Measurements from ENCODE around the gene RPS15. TPM values are rescaled to one million over a fixed set of nuclear protein-coding genes. Genes with fewer than 3 reads are reported as not detected.
A peak's percentile ranks its signal among the peaks of the same experiment; 100 is the strongest.

The RPS15 gene
- total RNA-seq, 1 experiment from 2014 or later: 2,021 TPM

DNA sequence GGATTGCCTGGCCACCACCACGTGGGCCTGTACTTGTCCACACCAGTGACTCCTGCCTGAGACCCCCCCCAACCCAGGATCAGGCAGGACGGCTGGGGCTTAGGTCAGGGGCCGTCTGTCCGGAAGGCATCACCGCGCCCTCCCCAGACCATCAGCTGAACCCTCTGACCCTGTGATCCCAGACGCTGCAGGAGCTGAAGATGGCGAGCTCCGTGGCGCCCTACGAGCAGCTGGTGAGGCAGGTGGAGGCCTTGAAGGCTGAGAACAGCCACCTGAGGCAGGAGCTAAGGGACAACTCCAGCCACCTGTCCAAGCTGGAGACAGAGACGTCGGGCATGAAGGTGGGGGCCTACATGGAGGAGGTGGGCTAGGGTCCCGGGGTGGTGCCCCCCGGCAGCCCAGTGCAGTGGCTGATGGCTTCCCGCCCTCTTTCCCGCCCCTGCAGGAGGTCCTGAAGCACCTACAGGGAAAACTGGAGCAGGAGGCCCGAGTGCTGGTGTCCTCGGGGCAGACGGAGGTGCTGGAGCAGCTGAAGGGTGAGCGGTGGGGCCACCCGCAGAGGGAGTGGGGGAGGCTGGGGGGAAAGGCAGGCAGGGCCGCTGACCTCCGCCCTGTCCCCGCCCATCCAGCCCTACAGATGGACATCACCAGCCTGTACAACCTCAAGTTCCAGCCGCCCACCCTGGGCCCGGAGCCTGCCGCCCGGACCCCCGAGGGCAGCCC is 14.8 kb downstream of the RPS15 start:
- no peak for DNase-seq (ENCODE audit: low read depth)

GRCh38 chr19:1453525-1454364 is 15.5 kb downstream of the RPS15 start:
- DNase-seq (ENCODE audit: low read depth): peak; percentile 70

GRCh38 chr19:1455002-1455335 is 16.8 kb downstream of the RPS15 start:
- no peak for DNase-seq (ENCODE audit: low read depth)

- DNase-seq (ENCODE audit: low read depth): peak; percentile 39
Measured at GRCh38 chr19:1455336-1456120, 17.3 kb downstream of the RPS15 start.

- no peak for DNase-seq (ENCODE audit: low read depth)
Measured at GRCh38 chr19:1456121-1456900, 18.1 kb downstream of the RPS15 start.

- DNase-seq (ENCODE audit: low read depth): no peak
Measured at GRCh38 chr19:1457031-1457739, 19.0 kb downstream of the RPS15 start.

- DNase-seq (ENCODE audit: low read depth): no peak
Measured at GRCh38 chr19:1457892-1458291, 19.7 kb downstream of the RPS15 start.

DNA sequence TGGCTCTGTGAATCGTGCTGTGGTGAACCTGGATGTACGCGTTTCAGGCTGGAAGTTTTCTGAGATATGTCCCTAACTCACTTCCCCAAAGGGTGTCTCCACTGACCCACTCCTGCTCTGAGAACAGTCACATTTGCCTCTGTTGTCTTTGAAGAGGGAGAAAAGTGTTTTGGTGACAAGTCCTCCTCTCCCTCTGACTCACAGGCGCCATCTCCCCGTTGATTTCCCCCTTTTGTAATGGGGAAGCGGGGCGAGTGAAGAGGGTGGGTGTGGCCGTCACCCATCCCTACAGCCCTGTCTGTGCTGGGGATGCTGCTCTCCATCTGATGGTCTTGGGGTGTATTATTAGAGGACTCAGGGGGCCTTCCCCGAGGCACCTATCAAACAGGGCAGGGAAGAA is 21.3 kb downstream of the RPS15 start:
- peak; percentile 36 for DNase-seq (ENCODE audit: low read depth)

DNA sequence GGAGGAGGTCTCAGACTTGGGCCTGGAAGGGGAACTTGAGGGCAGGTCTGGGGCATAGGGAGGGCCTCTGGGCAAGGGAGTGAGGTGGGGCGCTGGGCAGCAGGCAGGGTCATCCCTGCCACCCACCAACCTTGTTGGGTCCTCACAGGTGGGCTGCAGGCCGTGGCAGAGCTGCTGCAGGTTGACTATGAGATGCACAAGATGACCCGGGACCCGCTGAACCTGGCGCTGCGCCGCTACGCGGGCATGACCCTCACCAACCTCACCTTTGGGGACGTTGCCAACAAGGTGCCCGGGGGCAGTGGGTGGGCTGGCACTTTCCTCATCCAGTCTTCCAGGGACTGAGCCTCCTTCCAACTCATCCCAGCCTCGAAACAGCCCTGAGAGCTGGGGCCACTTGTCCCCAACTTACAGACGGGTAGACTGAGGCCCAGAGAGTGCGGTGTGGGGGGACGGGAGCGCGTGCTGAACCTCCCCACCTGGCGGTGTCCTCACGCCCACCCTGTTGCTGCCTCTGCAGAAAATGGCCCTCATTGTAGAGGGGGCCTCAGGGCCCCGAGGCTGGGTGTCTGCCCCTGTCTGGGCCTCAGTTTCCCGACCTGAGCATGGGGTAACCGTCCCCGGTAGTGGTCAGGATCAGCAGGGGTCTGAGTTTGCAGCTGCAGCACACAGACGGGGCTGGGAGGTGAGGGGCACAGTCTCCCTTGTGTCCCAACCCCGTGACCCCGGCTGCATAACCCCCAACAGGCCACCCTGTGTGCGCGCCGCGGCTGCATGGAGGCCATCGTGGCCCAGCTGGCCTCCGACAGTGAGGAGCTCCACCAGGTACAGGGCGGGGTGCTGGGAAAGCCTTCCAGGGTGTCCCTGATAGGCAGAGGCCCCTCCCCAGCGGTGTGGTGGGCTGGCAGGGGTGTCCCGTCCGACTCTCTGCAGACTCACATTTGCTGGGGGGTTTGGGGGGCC is 22.1 kb downstream of the RPS15 start:
- no peak for DNase-seq (ENCODE audit: low read depth)

DNA sequence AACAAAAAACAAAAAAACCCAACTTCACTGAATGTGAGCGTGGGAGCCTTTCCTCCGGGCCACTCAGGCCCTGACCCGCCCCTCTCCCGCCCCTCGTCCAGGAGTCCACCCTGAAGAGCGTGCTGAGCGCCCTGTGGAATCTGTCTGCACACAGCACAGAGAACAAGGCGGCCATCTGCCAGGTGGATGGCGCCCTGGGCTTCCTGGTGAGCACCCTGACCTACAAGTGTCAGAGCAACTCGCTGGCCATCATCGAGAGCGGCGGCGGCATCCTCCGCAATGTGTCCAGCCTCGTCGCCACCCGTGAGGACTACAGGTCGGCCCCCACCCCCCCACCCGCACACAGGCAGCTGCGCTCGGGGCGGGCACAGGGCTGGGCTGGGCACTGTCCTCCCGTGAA is 23.7 kb downstream of the RPS15 start:
- no peak for DNase-seq (ENCODE audit: low read depth)

- no peak for DNase-seq (ENCODE audit: low read depth)
Measured at GRCh38 chr19:1465191-1466016, 27.2 kb downstream of the RPS15 start.

DNA sequence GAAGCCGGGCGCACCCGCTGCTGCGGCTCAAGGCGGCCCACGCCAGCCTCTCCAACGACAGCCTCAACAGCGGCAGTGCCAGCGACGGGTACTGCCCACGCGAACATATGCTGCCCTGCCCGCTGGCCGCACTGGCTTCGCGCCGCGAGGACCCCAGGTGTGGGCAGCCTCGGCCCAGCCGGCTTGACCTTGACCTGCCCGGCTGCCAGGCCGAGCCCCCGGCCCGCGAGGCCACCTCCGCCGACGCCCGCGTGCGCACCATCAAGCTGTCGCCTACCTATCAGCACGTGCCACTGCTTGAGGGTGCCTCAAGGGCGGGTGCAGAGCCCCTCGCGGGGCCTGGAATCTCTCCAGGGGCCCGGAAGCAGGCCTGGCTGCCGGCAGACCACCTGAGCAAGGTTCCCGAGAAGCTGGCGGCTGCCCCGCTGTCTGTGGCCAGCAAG is 27.8 kb downstream of the RPS15 start:
- no peak for DNase-seq (ENCODE audit: low read depth)

- DNase-seq (ENCODE audit: low read depth): no peak
Measured at GRCh38 chr19:1466461-1467214, 28.4 kb downstream of the RPS15 start.

- no peak for DNase-seq (ENCODE audit: low read depth)
Measured at GRCh38 chr19:1467215-1467489, 29.0 kb downstream of the RPS15 start.

DNA sequence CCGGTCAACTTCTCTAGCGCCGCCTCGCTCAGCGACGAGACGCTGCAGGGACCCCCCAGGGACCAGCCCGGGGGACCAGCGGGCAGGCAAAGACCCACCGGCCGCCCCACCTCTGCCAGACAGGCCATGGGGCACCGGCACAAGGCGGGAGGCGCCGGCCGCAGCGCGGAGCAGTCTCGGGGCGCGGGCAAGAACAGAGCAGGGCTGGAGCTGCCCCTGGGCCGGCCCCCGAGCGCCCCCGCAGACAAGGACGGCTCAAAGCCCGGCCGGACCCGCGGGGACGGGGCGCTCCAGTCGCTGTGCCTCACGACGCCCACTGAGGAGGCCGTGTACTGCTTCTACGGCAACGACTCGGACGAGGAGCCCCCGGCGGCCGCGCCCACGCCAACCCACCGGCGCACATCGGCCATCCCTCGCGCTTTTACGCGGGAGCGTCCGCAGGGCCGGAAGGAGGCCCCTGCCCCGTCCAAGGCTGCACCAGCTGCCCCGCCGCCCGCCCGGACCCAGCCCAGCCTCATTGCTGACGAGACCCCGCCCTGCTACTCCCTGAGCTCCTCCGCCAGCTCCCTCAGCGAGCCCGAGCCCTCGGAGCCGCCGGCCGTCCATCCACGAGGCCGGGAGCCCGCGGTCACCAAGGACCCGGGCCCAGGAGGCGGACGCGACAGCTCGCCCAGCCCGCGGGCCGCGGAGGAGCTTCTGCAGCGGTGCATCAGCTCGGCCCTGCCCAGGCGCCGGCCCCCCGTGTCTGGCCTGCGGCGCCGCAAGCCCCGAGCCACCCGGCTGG is 29.5 kb downstream of the RPS15 start:
- no peak for DNase-seq (ENCODE audit: low read depth)

GRCh38 chr19:1468274-1468820 is 30.2 kb downstream of the RPS15 start:
- no peak for DNase-seq (ENCODE audit: low read depth)

DNA sequence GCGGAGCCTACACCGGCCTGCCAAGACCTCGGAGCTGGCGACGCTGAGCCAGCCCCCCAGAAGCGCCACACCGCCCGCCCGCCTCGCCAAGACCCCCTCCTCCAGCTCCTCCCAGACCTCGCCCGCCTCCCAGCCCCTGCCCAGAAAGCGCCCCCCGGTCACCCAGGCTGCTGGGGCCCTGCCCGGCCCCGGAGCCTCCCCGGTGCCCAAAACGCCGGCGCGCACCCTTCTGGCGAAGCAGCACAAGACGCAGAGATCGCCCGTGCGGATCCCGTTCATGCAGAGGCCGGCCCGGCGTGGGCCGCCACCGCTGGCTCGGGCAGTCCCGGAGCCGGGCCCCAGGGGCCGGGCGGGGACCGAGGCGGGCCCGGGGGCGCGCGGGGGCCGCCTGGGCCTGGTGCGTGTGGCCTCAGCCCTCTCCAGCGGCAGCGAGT is 30.6 kb downstream of the RPS15 start:
- DNase-seq (ENCODE audit: low read depth): no peak

All from M059J (cell line).